ENCODE measurements around the gene GRID1.

GRCh38 chr10:85642082-85642420, 724.5 kb downstream of the GRID1 start:
- TF ChIP-seq REST (tag by site-specific recombination; IDR thresholded peaks at IDR 0.05) (no peak), GLIS2 (tag by site-specific recombination; IDR thresholded peaks at IDR 0.05) (no peak), ZNF274 (IDR thresholded peaks at IDR 0.05; ENCODE audit: low read length) (no peak), ZNF274 (tag by site-specific recombination; IDR thresholded peaks at IDR 0.05; ENCODE audit: borderline replicate concordance) (no peak), ZBTB17 (tag by site-specific recombination; IDR thresholded peaks at IDR 0.05) (no peak), HIC1 (tag by site-specific recombination; IDR thresholded peaks at IDR 0.05) (no peak), ZFHX2 (tag by site-specific recombination; conservative IDR thresholded peaks at IDR 0.05) (no peak), PATZ1 (tag by site-specific recombination; IDR thresholded peaks at IDR 0.05) (no peak), ZNF610 (tag by site-specific recombination; IDR thresholded peaks at IDR 0.05; ENCODE audit: borderline replicate concordance) (no peak)
- TF ChIP-seq, protein P1, sequence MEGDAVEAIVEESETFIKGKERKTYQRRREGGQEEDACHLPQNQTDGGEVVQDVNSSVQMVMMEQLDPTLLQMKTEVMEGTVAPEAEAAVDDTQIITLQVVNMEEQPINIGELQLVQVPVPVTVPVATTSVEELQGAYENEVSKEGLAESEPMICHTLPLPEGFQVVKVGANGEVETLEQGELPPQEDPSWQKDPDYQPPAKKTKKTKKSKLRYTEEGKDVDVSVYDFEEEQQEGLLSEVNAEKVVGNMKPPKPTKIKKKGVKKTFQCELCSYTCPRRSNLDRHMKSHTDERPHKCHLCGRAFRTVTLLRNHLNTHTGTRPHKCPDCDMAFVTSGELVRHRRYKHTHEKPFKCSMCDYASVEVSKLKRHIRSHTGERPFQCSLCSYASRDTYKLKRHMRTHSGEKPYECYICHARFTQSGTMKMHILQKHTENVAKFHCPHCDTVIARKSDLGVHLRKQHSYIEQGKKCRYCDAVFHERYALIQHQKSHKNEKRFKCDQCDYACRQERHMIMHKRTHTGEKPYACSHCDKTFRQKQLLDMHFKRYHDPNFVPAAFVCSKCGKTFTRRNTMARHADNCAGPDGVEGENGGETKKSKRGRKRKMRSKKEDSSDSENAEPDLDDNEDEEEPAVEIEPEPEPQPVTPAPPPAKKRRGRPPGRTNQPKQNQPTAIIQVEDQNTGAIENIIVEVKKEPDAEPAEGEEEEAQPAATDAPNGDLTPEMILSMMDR (tag by site-specific recombination; IDR thresholded peaks at IDR 0.05): no peak
